ENCODE data around the gene TRIP12.

TRIP12 gene

DNA sequence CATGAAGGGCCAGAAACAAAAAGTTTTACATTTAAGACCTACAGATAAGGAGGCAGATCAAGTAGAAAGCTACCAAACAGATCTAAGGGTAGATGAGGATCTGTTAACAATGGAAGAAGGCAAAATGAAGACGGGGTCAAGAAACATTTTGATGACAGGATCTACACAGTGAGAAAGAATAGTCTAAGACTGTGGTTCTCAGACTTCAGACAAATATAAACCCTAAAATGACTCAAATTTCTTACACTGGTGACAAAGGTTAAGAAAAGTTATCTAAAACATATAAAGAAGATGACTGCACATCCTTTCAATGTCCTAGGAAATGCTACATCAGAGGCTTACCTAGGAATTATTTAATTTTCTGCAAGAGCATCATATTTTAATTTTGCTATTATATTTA, 34.4 kb downstream of the TRIP12 start:
- Histone ChIP-seq H3K9me3 (ENCODE audit: control insufficient read depth, insufficient read depth, low read depth, low read length) (no peaks in the 10 kb centered on the region), H3K36me3 (ENCODE audit: control insufficient read depth in 2 of 2, insufficient read depth in 1 of 2, low read length in 2 of 2) (peaks cover 0 to 5% of the 10 kb centered on the region in 2 experiments; a peak in 2 of 3 replicates), H3K4me1 (ENCODE audit: control insufficient read depth, insufficient read depth, low read length) (0 out of 2 replicates have a peak, but pooled peaks cover 2% of the 10 kb centered on the region), H3K27ac (ENCODE audit: extremely low read depth, low read depth, low read length) (no peak overlapping the region), H3K4me3 (ENCODE audit: low read depth, low read length) (no peak overlapping the region)
- TF ChIP-seq ZBTB1 (tag by site-specific recombination; IDR thresholded peaks at IDR 0.05) (no peak), ZNF529 (tag by site-specific recombination; IDR thresholded peaks at IDR 0.05; ENCODE audit: insufficient replicate concordance) (no peak), KLF1 (tag by site-specific recombination; IDR thresholded peaks at IDR 0.05) (no peak), BCL11A (tag by site-specific recombination; IDR thresholded peaks at IDR 0.05; ENCODE audit: low read depth) (no peak)
- TF ChIP-seq, protein P1, sequence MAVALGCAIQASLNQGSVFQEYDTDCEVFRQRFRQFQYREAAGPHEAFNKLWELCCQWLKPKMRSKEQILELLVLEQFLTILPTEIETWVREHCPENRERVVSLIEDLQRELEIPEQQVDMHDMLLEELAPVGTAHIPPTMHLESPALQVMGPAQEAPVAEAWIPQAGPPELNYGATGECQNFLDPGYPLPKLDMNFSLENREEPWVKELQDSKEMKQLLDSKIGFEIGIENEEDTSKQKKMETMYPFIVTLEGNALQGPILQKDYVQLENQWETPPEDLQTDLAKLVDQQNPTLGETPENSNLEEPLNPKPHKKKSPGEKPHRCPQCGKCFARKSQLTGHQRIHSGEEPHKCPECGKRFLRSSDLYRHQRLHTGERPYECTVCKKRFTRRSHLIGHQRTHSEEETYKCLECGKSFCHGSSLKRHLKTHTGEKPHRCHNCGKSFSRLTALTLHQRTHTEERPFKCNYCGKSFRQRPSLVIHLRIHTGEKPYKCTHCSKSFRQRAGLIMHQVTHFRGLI (tag by site-specific recombination; IDR thresholded peaks at IDR 0.05) = no peak
- CTCF ChIA-PET = interaction anchor here (1.2 kb wide), 1 partner anchor 15 kb away, joined by 4 read pairs; no protein-coding TSS in a partner anchor
- POLR2A ChIA-PET = no interaction called here

DNA sequence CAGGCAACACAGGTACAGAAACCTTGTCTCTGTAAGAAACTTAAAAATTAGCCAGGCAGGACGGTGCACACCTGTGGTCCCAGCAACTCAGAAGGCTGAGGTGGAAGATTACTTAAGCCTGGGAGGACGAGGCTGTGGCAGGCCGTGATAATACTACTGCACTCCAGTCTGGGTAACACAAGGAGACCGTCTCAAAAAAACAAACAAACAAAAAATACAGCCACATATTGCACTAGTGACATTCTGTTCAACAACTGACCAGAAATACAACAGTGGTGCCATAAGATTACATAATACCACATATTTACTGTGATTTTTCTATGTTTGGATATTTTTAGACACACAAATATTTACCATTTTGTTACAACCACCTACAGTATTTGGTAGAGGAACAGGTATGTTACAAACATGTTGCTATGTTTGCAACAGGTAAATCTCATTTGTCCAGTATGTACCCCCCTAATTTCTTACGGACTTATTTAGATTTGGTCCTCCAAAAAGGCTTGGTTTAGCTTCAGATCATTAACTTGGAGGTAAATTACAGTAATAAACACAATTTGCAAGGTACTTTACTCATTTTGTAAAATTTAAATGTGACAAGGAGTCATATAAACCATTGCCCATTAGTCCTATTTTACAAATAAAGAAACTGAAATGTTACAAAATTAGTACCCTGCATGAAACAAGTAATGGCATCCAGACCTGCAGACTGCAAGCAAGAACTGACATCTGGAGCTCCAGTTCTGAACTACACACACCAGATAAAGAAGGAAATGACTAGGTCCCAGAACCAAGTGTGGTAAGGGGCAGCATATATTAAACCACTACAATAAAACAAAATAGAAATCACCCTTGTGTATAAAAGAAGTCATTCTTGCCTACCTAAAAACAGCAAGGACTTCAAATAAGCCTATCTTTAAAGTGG, 36.8 kb downstream of the TRIP12 start:
- POLR2A ChIA-PET = no interaction called here

DNA sequence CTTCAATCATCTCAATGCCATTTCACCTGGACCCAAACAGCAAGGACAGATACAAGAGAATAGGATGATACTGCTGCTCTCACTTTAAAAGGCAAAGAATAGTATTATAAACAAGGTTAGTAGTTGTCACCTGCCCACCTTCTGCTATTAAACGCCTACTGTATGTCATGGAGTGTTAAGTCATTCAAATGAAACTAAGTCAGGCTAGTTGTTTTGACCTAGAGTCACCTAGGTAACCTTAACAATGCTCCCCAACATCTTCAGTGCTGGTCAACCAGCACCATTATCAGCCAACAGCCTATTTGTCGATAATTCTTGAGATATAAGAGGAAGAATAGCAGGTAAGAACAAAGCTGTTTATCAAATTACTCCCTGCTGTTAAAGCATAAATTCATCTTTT, 39.2 kb downstream of the TRIP12 start:
- 0 out of 2 replicates have a peak, but pooled peaks cover 2% of the 10 kb centered on the region for H3K4me1 ChIP-seq (ENCODE audit: control insufficient read depth, insufficient read depth, low read length)
- no peaks in the 10 kb centered on the region for H3K9me3 ChIP-seq (ENCODE audit: control insufficient read depth, insufficient read depth, low read depth, low read length)
- H3K4me3 ChIP-seq (ENCODE audit: low read depth, low read length) = no peak overlapping the region
- POLR2A ChIA-PET = no interaction called here
- CTCF ChIA-PET = no interaction called here
- H3K36me3 ChIP-seq (ENCODE audit: control insufficient read depth in 2 of 2, insufficient read depth in 1 of 2, low read length in 2 of 2) = peaks cover 14 to 27% of the 10 kb centered on the region in 2 experiments
- TF ChIP-seq RBAK (tag by site-specific recombination; IDR thresholded peaks at IDR 0.05) (no peak), ZFHX2 (tag by site-specific recombination; conservative IDR thresholded peaks at IDR 0.05) (0 out of 2 replicates have a peak, but pooled peaks have one; percentile 9), EGR2 (tag by site-specific recombination; IDR thresholded peaks at IDR 0.05; ENCODE audit: low read depth) (peak; percentile 17; the same call in 1 of the 2 replicates), ZNF670 (tag by site-specific recombination; IDR thresholded peaks at IDR 0.05; ENCODE audit: low read depth) (no peak), TCF7L2 (IDR thresholded peaks at IDR 0.05; ENCODE audit: borderline replicate concordance, low read depth, low read length) (no peak)
- TF ChIP-seq, protein P2, sequence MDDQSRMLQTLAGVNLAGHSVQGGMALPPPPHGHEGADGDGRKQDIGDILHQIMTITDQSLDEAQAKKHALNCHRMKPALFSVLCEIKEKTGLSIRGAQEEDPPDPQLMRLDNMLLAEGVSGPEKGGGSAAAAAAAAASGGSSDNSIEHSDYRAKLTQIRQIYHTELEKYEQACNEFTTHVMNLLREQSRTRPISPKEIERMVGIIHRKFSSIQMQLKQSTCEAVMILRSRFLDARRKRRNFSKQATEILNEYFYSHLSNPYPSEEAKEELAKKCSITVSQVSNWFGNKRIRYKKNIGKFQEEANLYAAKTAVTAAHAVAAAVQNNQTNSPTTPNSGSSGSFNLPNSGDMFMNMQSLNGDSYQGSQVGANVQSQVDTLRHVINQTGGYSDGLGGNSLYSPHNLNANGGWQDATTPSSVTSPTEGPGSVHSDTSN (CRISPR knock-in tag; IDR thresholded peaks at IDR 0.05) = no peak
- no peak overlapping the region for H3K27ac ChIP-seq (ENCODE audit: extremely low read depth, low read depth, low read length)

More for the DNA sequence above, 36.8 kb downstream of the TRIP12 start:
- CTCF ChIA-PET = interaction anchor here (0.7 kb wide), 1 partner anchor 26 kb away, joined by 4 read pairs; no protein-coding TSS in a partner anchor
- 0 out of 2 replicates have a peak, but pooled peaks cover 2% of the 10 kb centered on the region for H3K4me1 ChIP-seq (ENCODE audit: control insufficient read depth, insufficient read depth, low read length)
- TF ChIP-seq ZNF626 (tag by site-specific recombination; IDR thresholded peaks at IDR 0.05) (no peak), SCRT2 (tag by site-specific recombination; IDR thresholded peaks at IDR 0.05) (peak; percentile 72), ZNF112 (tag by site-specific recombination; IDR thresholded peaks at IDR 0.05) (no peak), SCRT1 (tag by site-specific recombination; IDR thresholded peaks at IDR 0.05; ENCODE audit: borderline replicate concordance) (peak; percentile 69; the same call in 1 of the 2 replicates)
- H3K9me3 ChIP-seq (ENCODE audit: control insufficient read depth, insufficient read depth, low read depth, low read length) = no peaks in the 10 kb centered on the region
- H3K36me3 ChIP-seq (ENCODE audit: control insufficient read depth in 2 of 2, insufficient read depth in 1 of 2, low read length in 2 of 2) = peaks cover 0 to 6% of the 10 kb centered on the region in 2 experiments; a peak in 2 of 3 replicates
- H3K4me3 ChIP-seq (ENCODE audit: low read depth, low read length) = no peak overlapping the region
- no peak overlapping the region for H3K27ac ChIP-seq (ENCODE audit: extremely low read depth, low read depth, low read length)
